DMS53 (cell line): ENCODE measurements around the gene IMPA2.
"Not testable (repeated sequence)": the region's sequence is repeated elsewhere in the genome, so short reads cannot be mapped to it uniquely, and the experiment has no call there.

Experiments
- DNase-seq: peaks from one replicate; lab custom pipeline; 2025; lab: John Stamatoyannopoulos, UW

IMPA2 gene

GRCh38 chr18:12029786-12030584 lies 48.7 kb downstream of the IMPA2 start:
- DNase-seq, result no peak

GRCh38 chr18:12030670-12031069 lies 49.4 kb downstream of the IMPA2 start:
- no peak for DNase-seq

- DNase-seq, result no peak
Measured at GRCh38 chr18:12031181-12031580, 49.9 kb downstream of the IMPA2 start.

GRCh38 chr18:12031846-12032245 lies 50.5 kb downstream of the IMPA2 start:
- no peak for DNase-seq

- no peak for DNase-seq
Measured at GRCh38 chr18:12032786-12033642, 51.7 kb downstream of the IMPA2 start.

- no peak for DNase-seq
Measured at GRCh38 chr18:12033643-12034025, 52.3 kb downstream of the IMPA2 start.

GRCh38 chr18:12034241-12035100 lies 53.2 kb downstream of the IMPA2 start:
- no peak for DNase-seq

GRCh38 chr18:12035481-12035880 lies 54.2 kb downstream of the IMPA2 start:
- no peak for DNase-seq

GRCh38 chr18:12036201-12036751 lies 55.0 kb downstream of the IMPA2 start:
- no peak for DNase-seq

GRCh38 chr18:12038082-12038638 lies 56.9 kb downstream of the IMPA2 start:
- DNase-seq, result peak; percentile 75

GRCh38 chr18:12038639-12039539 lies 57.6 kb downstream of the IMPA2 start:
- peak; percentile 96 for DNase-seq

GRCh38 chr18:12039540-12039930 lies 58.2 kb downstream of the IMPA2 start:
- not testable (repeated sequence) for DNase-seq

GRCh38 chr18:12041561-12041960 lies 60.3 kb downstream of the IMPA2 start:
- DNase-seq, result no peak

GRCh38 chr18:12043811-12044210 lies 62.5 kb downstream of the IMPA2 start:
- DNase-seq, result no peak

- DNase-seq, result no peak
Measured at GRCh38 chr18:12044591-12044990, 63.3 kb downstream of the IMPA2 start.

- no peak for DNase-seq
Measured at GRCh38 chr18:12046046-12046750, 64.9 kb downstream of the IMPA2 start.

- no peak for DNase-seq
Measured at GRCh38 chr18:12046751-12047335, 65.5 kb downstream of the IMPA2 start.

GRCh38 chr18:12048010-12048826 lies 66.9 kb downstream of the IMPA2 start:
- DNase-seq, result no peak

GRCh38 chr18:12048827-12049175 lies 67.5 kb downstream of the IMPA2 start:
- no peak for DNase-seq
